GM21825 (cell line): ENCODE measurements around the gene PCSK2.
A peak's percentile ranks its signal among the peaks of the same experiment; 100 is the strongest.

Experiments used
- ATAC-seq: cut with Tn5 transposase; IDR thresholded peaks from one replicate; pipeline ENCODE4 v1.9.1; 2021; ENCODE audit warnings: mild to moderate bottlenecking, moderate library complexity; ENCODE audit not compliant: unreplicated experiment

PCSK2 gene

DNA sequence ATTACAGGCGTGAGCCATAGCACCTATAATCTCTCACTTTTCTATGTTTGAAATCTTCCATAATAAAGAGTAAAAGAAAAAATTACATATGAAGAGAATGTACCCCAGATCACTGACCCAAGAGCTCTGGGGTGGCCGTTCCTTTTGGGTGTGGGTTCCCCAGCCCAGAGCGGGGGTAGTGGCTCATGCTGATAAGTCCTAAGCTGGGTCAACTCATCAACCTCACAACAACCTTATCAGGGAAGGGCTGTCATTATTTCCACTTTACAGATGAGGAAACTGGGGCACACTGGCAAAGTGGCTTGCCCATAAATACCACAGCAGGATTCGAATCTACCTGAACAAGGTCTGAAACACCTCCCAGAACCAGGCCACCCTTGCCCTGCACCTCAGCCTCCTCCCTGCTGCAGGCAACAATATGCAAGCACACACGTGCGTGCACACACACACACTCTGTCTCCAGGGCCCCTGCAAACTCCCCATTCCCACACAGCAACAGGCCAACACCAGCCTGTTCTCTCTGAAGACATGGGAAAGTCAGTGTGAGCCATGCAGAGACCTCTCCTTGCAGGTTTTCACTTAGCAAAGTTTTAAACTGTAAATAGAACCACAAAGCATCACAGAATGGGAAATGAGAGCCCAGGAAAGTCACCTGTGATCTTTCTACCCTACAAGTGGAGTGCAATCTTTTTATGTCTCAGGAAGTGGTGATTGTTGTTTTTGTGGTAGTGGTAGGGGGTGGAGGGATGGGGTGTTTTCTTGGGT, 276.6 kb downstream of the PCSK2 start:
- no peak for ATAC-seq

GRCh38 chr20:17504066-17504897, 277.4 kb downstream of the PCSK2 start:
- peak; percentile 15 for ATAC-seq

GRCh38 chr20:17504898-17505635, 278.2 kb downstream of the PCSK2 start:
- peak; percentile 80 for ATAC-seq

DNA sequence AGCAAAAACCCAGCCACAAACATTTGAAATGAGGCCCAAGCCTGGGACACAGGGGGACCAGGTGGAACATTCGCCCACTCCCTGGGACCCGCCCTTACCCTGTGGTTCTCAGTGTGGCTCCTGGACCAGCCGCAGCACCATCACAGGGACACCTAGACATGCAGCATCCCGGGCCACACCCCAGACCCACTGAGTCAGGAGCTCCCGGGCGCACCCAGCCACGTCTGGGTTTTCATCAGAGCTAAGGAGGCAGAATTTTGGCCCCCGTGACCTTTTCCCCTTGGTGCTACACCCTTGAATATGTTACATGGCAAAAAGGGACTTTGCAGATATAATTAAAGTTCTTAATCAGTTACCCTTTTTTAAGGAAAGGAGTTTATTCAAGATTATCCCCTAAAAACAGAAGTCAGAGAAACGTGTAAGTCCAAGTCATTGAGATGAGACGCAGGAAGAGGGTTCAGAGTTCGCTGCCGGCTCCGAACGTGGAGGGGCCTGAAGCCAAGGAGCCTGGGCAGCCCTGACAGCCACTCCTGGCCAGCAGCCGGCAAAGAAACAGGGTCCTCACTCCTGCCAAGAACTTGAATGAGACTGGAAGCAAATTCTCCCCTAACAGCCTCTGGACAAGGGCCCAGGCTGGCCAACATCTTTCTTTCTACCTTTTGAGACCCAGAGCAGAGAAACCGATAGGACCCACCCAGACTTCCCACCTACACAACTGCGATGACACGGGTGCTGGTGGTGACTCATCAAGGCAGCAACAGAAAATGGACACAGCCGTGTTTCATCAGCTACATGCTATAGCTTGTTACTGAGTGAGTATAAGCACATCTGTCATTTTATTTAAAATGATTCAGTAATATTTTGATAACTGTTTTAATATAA, 279.0 kb downstream of the PCSK2 start:
- no peak for ATAC-seq

DNA sequence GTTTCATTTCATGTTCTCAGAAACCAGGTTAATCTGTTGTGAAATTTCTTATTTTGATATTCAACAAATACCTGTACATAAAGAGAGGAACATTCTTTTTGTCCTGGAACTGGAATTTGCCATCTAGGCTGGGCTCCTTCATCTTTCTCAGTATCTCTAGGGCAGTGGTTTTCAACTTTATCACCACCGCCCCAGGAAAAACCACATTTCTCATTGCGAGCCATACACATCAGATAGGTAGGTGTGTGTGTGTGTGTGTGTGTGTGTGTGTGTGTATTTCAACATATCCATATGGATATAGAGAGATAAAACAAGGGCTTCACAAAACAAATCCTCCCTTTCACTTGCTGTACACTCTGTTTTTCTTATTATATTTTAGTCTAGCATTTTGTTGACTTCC, 280.2 kb downstream of the PCSK2 start:
- ATAC-seq: no peak

DNA sequence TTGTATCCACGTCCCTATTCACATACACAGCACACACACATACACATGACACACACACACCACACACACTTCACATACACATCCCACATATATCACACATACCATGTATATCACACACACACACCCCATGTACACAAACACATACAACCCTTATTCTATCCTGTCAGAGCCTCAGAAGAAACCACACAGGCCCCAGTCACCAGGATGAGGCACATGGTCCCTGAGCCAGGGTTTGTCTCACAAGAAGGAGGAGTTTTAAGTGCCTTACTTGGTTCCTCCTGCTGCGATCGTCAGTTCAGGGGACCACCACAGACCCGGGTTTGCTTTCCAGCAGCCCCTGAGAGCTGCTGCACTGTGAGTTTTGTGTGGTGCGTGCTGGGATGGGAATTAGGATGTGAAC, 280.7 kb downstream of the PCSK2 start:
- ATAC-seq: no peak

DNA sequence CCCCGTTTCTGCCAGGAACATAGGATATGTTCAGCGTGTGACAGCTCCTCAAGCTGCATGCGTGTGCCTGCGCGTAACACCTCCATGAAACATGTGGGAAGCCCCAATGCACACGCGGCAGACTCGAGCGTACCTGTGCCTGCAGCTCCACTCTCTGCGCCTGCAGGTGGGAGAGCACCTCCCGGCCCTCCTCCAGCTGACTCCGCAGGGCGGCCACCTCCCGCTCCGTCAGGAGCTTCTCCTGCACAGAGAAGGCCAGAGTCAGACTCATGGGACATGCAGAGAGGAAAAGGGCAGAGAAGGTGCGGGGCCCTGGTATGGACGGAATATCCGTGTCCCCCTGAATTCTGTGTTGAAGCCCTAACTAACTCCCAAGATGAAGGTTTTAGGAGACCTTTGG, 281.9 kb downstream of the PCSK2 start:
- ATAC-seq: no peak

GRCh38 chr20:17510548-17510947, 283.7 kb downstream of the PCSK2 start:
- ATAC-seq: no peak

- no peak for ATAC-seq
Measured at GRCh38 chr20:17511401-17511800, 284.6 kb downstream of the PCSK2 start.

DNA sequence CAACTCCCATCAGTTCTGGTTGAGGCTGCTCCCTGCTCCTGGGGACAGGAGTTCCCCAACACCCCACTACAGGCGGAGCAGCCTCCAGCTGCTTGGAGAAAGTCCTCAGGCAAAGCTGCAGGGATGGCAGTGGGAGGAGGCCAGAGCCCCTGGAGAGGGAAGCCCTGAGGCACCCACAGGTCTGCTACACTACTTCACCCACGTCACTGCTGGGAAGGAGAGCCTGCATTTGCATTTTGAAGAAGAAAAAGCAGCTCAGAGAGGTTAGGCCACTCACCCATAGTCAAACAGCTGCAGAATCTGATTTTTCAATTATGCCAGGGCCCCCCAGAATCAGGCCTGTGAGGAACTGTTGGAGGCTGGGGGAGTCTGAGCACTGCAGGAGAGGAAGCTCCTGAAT, 287.1 kb downstream of the PCSK2 start:
- ATAC-seq: no peak

GRCh38 chr20:17515053-17515452, 288.2 kb downstream of the PCSK2 start:
- no peak for ATAC-seq

GRCh38 chr20:17518339-17519052, 291.7 kb downstream of the PCSK2 start:
- ATAC-seq: no peak

DNA sequence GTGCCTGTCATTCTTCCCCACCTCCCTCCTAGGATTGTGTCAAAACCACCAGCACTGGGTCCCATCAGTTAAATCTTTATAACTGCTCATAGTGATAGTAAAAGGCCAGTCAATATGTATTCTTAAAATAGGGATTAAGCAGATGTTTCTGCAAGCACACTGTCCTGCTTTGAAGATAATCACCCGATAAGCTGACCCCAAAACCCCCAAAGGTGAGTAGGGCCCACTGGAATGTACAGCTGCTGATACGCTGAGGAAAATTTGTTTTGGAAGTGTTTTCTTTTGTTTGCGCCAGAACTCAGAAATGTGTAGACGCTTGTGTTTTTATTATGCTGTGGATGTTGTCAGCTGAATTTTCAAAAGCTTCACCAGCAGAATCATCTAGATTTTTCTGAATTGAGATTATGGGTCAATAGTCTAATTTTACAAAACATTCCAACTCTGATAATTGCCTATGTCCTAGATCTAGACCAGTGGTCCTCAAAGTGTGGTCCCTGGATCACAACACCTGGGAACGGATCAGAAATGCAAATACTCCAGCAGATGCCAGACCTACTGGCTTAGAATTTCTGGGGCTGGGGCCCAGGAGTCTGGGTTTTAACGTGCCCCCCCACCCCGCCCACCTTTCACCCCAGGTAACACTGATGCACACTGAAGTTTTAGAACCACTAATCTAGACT, 292.9 kb downstream of the PCSK2 start:
- ATAC-seq: no peak

GRCh38 chr20:17520583-17520982, 293.7 kb downstream of the PCSK2 start:
- no peak for ATAC-seq

DNA sequence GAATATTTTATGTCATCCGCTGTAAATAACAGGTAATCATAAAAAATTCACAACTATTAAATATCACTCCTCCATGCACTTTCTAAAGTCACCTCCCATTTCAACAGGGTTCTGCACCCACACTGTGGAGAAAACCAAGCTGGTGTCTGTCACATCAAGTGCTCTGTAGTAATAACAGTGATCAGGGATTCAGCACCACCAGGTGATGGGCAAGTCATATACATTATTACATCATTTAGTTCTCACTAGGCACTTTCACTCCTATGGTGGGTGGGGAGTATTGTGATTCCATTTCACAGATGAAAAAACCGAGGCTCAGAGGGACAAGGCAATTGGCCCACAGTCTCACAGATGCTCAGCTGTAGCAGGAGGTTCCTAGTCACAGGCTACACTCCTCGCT, 295.7 kb downstream of the PCSK2 start:
- no peak for ATAC-seq

DNA sequence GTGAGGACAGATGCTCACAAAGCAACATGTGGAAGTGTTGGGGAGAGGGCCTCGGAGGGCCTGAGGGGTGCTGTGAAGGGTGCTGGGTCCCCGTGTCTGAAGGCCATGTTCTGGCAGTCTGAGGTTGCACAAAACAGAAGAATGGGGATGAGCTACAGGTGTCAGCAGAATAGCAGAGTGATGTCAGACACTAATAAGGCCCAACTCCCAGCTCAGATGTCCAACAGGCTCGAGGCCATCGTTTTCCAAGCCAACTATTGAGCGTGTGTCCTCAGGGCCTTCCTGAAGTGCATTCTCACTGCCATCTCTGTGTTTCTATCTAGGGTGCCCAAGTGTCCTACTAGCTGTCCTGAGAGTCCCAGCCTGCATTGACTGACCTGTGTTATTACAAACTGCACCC, 296.5 kb downstream of the PCSK2 start:
- no peak for ATAC-seq

- ATAC-seq: no peak
Measured at GRCh38 chr20:17524560-17524959, 297.7 kb downstream of the PCSK2 start.

- ATAC-seq: no peak
Measured at GRCh38 chr20:17525132-17525531, 298.3 kb downstream of the PCSK2 start.

DNA sequence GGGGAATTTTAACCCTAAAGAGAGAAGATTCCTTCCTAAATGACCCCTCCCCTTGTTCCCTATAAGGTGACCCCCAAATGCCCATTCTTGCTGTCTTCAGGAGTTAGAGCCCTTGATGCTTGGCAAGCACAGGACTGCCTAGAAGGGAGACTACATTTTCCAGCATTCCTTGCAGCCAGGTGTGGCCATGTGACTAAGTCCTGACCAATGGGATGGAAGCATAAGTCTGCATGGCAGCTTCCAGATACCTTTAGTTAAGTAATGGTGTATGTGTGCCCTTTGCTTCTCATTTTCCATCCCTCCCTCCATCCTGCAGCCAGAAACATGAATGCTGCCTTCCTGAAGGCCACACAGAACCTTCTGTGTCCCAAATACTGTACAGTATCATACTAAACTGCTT, 298.8 kb downstream of the PCSK2 start:
- ATAC-seq: no peak
